ENCODE measurements around the gene UGT1A5.

The UGT1A5 gene

DNA sequence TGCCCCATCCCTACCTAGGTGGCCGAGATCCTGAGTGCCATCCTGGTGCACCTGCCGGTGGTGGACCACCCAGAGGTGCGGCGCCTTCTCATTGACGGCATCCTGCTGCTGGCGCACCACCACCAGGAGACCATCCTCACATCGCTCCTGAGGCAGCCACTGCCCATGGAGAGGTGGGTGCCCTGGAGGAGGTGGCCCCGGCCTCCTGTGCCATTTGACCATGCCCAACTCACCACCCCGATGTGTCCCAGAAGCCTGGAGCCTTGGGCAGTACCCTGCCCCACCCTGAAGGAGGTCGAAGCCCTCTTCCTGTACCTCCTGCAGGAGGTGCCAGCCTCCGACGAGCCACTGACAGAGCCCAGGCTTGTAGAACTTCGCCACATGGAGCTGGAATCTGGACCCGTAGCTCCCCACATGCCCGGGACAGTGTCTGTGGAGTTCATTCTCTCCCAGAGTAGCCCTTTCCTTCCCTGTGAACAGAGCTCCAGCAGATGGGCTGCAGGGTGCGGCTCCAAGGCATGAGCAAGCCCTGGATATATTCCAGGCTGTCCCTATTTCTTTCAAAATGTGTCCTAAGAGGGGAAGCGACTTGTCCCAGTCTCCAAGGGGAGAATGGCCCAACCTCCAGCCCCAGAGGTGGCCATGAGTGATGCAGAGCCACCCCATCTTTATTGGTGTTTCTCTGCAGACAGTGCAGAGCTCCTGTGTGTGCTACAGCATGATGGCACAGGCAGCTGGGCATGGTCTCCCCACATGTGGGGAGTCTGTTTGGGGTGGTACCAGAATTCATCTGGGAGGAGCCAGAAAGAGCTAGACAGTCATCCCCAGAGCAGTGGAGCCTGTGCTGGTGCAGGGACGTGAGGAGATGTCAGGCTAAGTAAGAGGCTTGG lies 107.4 kb downstream of the UGT1A5 start:
- DNase-seq (ENCODE audit: low spot score in 2 of 2): no peak
- ATAC-seq (ENCODE audit: low read depth): no peak
- H3K9me3 Mint-ChIP-seq: no peaks in the 10 kb centered on the region
- H3K4me1 Mint-ChIP-seq: no peaks in the 10 kb centered on the region
- H3K4me3 Mint-ChIP-seq: no peak overlapping the region
- no peak overlapping the region for H3K27ac Mint-ChIP-seq
- no peaks in the 10 kb centered on the region for H3K36me3 Mint-ChIP-seq
- H3K27me3 Mint-ChIP-seq: peaks cover 11% of the 10 kb centered on the region

DNA sequence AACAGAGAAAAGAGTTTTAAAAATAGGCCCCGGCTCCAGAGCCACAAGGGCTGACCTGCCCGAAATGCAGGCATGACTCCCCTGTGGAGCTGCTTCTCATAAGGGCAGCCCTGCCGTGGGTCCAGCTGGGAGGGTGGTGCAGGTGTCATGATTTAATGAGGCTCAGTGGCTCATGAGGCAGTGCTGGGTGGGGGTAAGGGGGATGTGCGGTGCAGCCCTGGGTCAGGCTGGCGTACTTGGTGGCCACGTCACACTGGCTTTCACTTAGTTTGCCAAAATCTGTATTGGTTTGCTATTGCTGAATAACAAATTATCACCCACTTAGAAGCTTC lies 108.0 kb downstream of the UGT1A5 start:
- no peak overlapping the region for H3K27ac Mint-ChIP-seq
- peaks cover 11% of the 10 kb centered on the region for H3K27me3 Mint-ChIP-seq
- no peak overlapping the region for H3K4me3 Mint-ChIP-seq
- H3K4me1 Mint-ChIP-seq: no peaks in the 10 kb centered on the region
- H3K36me3 Mint-ChIP-seq: no peaks in the 10 kb centered on the region
- DNase-seq (ENCODE audit: low spot score in 2 of 2): no peak
- H3K9me3 Mint-ChIP-seq: no peaks in the 10 kb centered on the region
- ATAC-seq (ENCODE audit: low read depth): no peak

DNA sequence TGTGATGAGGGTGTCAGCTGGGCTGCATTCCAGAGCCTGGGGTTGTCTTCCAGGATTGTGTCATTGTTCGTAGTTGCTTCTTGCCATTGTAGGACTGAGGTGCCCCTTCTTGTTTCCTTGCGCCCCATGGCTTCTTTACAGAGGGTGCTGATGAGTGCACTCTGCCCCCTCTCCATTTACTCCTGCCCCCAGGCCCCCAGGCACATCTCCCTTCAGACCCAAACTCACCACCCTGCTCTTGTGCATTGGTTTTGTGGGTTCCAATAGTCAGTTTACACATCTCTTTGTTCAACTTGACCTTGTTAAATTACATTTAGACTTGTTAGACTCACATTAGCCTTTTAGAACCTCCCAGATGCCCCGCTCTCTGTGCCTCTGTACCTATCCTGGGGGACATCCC lies 108.5 kb downstream of the UGT1A5 start:
- Mint-ChIP-seq H3K27ac (no peak overlapping the region), H3K36me3 (no peaks in the 10 kb centered on the region), H3K9me3 (no peaks in the 10 kb centered on the region), H3K4me3 (no peak overlapping the region), H3K27me3 (peaks cover 11% of the 10 kb centered on the region), H3K4me1 (no peaks in the 10 kb centered on the region)
- DNase-seq (ENCODE audit: low spot score in 2 of 2) (no peak), ATAC-seq (ENCODE audit: low read depth) (no peak)

DNA sequence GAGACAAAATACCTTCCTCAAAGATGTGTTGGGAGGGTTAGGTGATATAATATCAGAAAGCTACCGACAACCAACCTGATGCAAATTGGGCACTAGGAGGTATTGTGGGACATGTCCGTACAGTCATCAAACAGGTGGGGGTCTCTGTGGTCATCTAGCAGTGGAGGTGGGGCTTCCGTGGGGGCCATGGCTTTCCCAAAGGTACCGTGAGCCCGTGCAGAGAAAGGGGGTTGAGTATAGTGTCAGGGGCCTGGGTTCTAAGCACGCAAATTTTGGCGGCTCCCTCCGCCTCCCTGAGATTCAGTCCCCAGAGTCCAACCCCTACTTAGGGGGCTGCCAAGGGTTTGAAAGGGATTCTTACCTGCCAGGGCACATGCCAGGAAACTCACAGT lies 109.0 kb downstream of the UGT1A5 start:
- H3K27ac Mint-ChIP-seq: no peak overlapping the region
- H3K36me3 Mint-ChIP-seq: no peaks in the 10 kb centered on the region
- H3K4me1 Mint-ChIP-seq: no peaks in the 10 kb centered on the region
- ATAC-seq (ENCODE audit: low read depth): no peak
- peaks cover 12% of the 10 kb centered on the region for H3K27me3 Mint-ChIP-seq
- H3K9me3 Mint-ChIP-seq: peaks cover under 1% of the 10 kb centered on the region
- no peak for DNase-seq (ENCODE audit: low spot score in 2 of 2)
- H3K4me3 Mint-ChIP-seq: no peak overlapping the region

DNA sequence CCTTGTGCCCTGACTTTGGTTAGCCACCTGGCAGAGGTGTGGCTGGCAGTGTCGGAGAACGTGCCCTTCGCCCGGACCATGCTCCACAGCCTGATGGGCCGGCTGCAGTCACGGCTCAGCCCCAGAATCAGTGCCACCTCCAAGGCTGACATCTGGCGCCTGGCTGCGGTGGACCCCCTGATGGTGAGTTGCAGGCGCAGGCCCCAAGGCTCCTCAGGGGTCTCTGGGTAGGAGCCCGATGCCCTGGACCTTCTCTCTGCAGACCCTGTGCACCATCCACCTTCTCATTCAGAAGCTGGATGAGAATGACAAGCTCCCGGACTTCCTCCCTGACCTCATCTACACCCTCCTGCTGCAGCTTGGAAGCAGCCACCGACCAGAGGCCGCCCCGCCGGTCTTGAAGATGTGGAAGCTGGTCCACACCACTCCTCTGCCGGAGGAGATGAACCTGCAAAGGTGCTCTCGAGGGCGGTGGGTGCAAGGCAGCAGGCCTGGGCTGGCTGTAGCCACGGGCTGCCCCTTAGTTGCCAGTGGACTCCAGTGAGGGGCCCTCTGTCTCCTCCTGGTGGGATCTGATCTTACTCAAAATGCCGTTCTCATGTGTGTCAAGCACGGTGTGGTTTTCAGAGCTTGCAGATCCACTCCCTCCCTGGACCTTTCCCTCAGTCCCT lies 109.5 kb downstream of the UGT1A5 start:
- ATAC-seq (ENCODE audit: low read depth): no peak
- H3K27ac Mint-ChIP-seq: no peak overlapping the region
- H3K4me1 Mint-ChIP-seq: peaks cover 2% of the 10 kb centered on the region
- H3K27me3 Mint-ChIP-seq: peaks cover 13% of the 10 kb centered on the region
- no peaks in the 10 kb centered on the region for H3K36me3 Mint-ChIP-seq
- H3K4me3 Mint-ChIP-seq: no peak overlapping the region
- DNase-seq (ENCODE audit: low spot score in 2 of 2): no peak
- H3K9me3 Mint-ChIP-seq: peaks cover 2% of the 10 kb centered on the region
